K562 (cell line): Measurements from ENCODE around the gene COP1. TPM values are rescaled to one million over a fixed set of nuclear protein-coding genes. Genes with fewer than 3 reads are reported as not detected.

Experiments
- ATAC-seq: fragments of 200-7000 bp; cut with Tn5 transposase; 3 replicates; pipeline ENCODE4 v1.9.1; 2020; ENCODE audit warnings: moderate library complexity
- BruUV-seq: library from RNA; stranded (reverse); fragments of 400-500 nt; replicated peaks from 2 replicates; lab custom pipeline; 2021; lab: Mats Ljungman, UMichigan
- CTCF ChIA-PET: fragments of 300-600 bp; formaldehyde crosslinking; extraction: SDS; loops from one replicate; lab custom pipeline; 2021; ENCODE audit warnings: low intra/inter-chr PET ratio; lab: Yijun Ruan, JAX
- POLR2A ChIA-PET: fragments of 300-600, 350-650 bp; sonication (Branson Sonifier 250); formaldehyde crosslinking; extraction: SDS; loops from one replicate; lab custom pipeline; 2021; ENCODE audit warnings: antibody characterized with exemption, inconsistent platforms; lab: Yijun Ruan, JAX
- DNase-seq, 4 experiments: peaks; one replicate each; pipeline versions ENCODE4 v3.0.0 to v3.0.0-alpha.2; 2011 to 2018; ENCODE audit warnings: low spot score in 3 of 4, mixed read lengths in 3 of 4; ENCODE audit errors: extremely low read depth in 1 of 4
- FAIRE-seq: peaks from 2 replicates; lab custom pipeline; 2011; peaks lifted over from hg19 to GRCh38; lab: Jason Lieb, UNC
- H2AFZ ChIP-seq: 2 replicates; pipeline ENCODE4 v1.6.0; 2011; ENCODE audit warnings: low read depth, low read length, control low read depth, inconsistent platforms
- H3K27ac ChIP-seq: fragments of 200-600 bp; 3 replicates; pipeline ENCODE4 v1.8.0; 2011; ENCODE audit warnings: low read depth, mild to moderate bottlenecking, control low read depth, inconsistent platforms, low read length, moderate library complexity, mixed read lengths; ENCODE audit errors: extremely low read depth
- H3K27me3 ChIP-seq, 2 experiments: fragments of 300-600 bp in 1 of 2; 2 replicates in 1 of 2; 3 replicates in 1 of 2; pipeline versions ENCODE4 v1.6.0 to v1.8.0; 2011; ENCODE audit warnings: inconsistent platforms in 2 of 2, low read length in 2 of 2, mild to moderate bottlenecking in 1 of 2, mixed read lengths in 1 of 2, moderate library complexity in 1 of 2; ENCODE audit not compliant: control insufficient read depth in 2 of 2, insufficient read depth in 2 of 2
- H3K36me3 ChIP-seq: fragments of 300-600 bp; 3 replicates; pipeline ENCODE4 v1.8.0; 2011; ENCODE audit warnings: mild to moderate bottlenecking, low read length, inconsistent platforms; ENCODE audit not compliant: control insufficient read depth, insufficient read depth
- H3K4me1 ChIP-seq, 2 experiments: fragments of 200-600 bp in 1 of 2; replicated peaks in 1 of 2; 2 replicates in 1 of 2; 3 replicates in 1 of 2; pipeline versions ENCODE4 v1.5.1 to v1.8.0; 2011; ENCODE audit warnings: inconsistent platforms in 2 of 2, low read length in 2 of 2, mild to moderate bottlenecking in 1 of 2, mixed read lengths in 1 of 2, moderate library complexity in 1 of 2; ENCODE audit not compliant: control insufficient read depth in 2 of 2, insufficient read depth in 2 of 2
- H3K4me2 ChIP-seq: 2 replicates; pipeline ENCODE4 v1.6.1; 2011; ENCODE audit warnings: low read length, control low read depth, inconsistent platforms, mixed read lengths; ENCODE audit not compliant: insufficient read depth
- H3K4me3 ChIP-seq: fragments of 200-600 bp; sonication (generic), shearing (Covaris generic); 2 replicates; pipeline ENCODE4 v1.5.1; 2016; ENCODE audit warnings: control low read depth, inconsistent platforms
- H3K79me2 ChIP-seq: fragments of 200-600 bp; 3 replicates; pipeline ENCODE4 v1.8.0; 2011; ENCODE audit warnings: low read length, inconsistent platforms; ENCODE audit not compliant: control insufficient read depth, insufficient read depth
- H3K9ac ChIP-seq, 2 experiments: 2 replicates each; pipeline versions ENCODE4 v1.6.0 to v1.6.1; 2011; ENCODE audit warnings: low read depth in 2 of 2, low read length in 2 of 2, control low read depth in 1 of 2, inconsistent platforms in 1 of 2, mild to moderate bottlenecking in 1 of 2, mixed read lengths in 1 of 2; ENCODE audit not compliant: insufficient read depth in 1 of 2
- H3K9me1 ChIP-seq: one replicate; pipeline ENCODE4 v1.6.0; 2011; ENCODE audit warnings: inconsistent platforms, mild to moderate bottlenecking, low read length, moderate library complexity; ENCODE audit not compliant: control insufficient read depth, insufficient read depth
- H3K9me3 ChIP-seq: replicated peaks from 2 replicates; pipeline ENCODE4 v1.5.1; 2011; ENCODE audit warnings: low read depth, low read length, inconsistent platforms; ENCODE audit not compliant: control insufficient read depth, insufficient read depth
- H4K20me1 ChIP-seq: replicated peaks from 2 replicates; pipeline ENCODE4 v1.6.1; 2011; ENCODE audit warnings: low read length, inconsistent platforms, mixed read lengths; ENCODE audit not compliant: control insufficient read depth, insufficient read depth
- BACH1 ChIP-seq: fragments of 200-800 bp; sonication (Bioruptor generic); IDR thresholded peaks from 2 replicates; pipeline ENCODE4 v1.6.1; 2016; ENCODE audit warnings: missing genetic modification characterization, missing compliant biosample characterization
- ELK3 ChIP-seq: fragments of 450-650 bp; formaldehyde crosslinking; IDR thresholded peaks from 2 replicates; pipeline ENCODE4 v1.4.0; 2020; ENCODE audit warnings: mild to moderate bottlenecking
- KLF13 ChIP-seq: fragments of 450-650 bp; IDR thresholded peaks from 2 replicates; pipeline ENCODE4 v1.6.1; 2016; ENCODE audit warnings: missing genetic modification characterization, low read depth, mild to moderate bottlenecking, missing compliant biosample characterization, moderate library complexity, borderline replicate concordance
- MTF1 ChIP-seq: fragments of 250-450 bp; sonication (Bioruptor Pico); IDR thresholded peaks from 2 replicates; pipeline ENCODE4 v1.9.0; 2021; ENCODE audit warnings: moderate library complexity, mild to moderate bottlenecking, inconsistent platforms, borderline replicate concordance
- NFRKB ChIP-seq: fragments of 450-650 bp; IDR thresholded peaks from 2 replicates; pipeline ENCODE4 v1.6.1; 2016; ENCODE audit warnings: low read depth
- NFYB ChIP-seq: IDR thresholded peaks from 2 replicates; pipeline ENCODE4 v1.6.1; 2011; ENCODE audit warnings: mild to moderate bottlenecking, moderate library complexity; ENCODE audit not compliant: insufficient read length; ENCODE audit errors: extremely low read depth
- SAFB2 ChIP-seq: fragments of 200-400 bp; formaldehyde crosslinking; IDR thresholded peaks from 2 replicates; pipeline ENCODE4 v1.6.1; 2018; ENCODE audit warnings: borderline replicate concordance, low read length, low read depth, moderate library complexity; ENCODE audit not compliant: severe bottlenecking
- SIN3B ChIP-seq: fragments of 450-650 bp; IDR thresholded peaks from 2 replicates; pipeline ENCODE4 v1.6.1; 2017; ENCODE audit warnings: low read depth, mild to moderate bottlenecking, moderate library complexity
- TSC22D4 ChIP-seq: fragments of 450-650 bp; IDR thresholded peaks from 2 replicates; pipeline ENCODE4 v1.6.1; 2016; ENCODE audit warnings: missing genetic modification characterization, missing biosample characterization, control low read depth
- ZBTB8A ChIP-seq: fragments of 450-650 bp; IDR thresholded peaks from 2 replicates; pipeline ENCODE4 v1.6.1; 2018; ENCODE audit warnings: mild to moderate bottlenecking, moderate library complexity; ENCODE audit not compliant: partially characterized antibody
- ZMIZ1 ChIP-seq, 2 experiments: fragments of 150-350 bp in 1 of 2; IDR thresholded peaks; 2 replicates each; pipeline ENCODE4 v1.6.1; 2012 to 2016; ENCODE audit warnings: low read depth in 2 of 2, low read length in 2 of 2, mild to moderate bottlenecking in 1 of 2, moderate library complexity in 1 of 2
- ZNF24 ChIP-seq: fragments of 450-650 bp; IDR thresholded peaks from 2 replicates; pipeline ENCODE4 v1.6.1; 2016
- ZNF282 ChIP-seq: sonication (generic); formaldehyde crosslinking; IDR thresholded peaks from 2 replicates; pipeline ENCODE4 v1.8.1; 2023; ENCODE audit warnings: missing genetic modification reagents
- ZNF518B ChIP-seq: fragments of 250-450 bp; sonication (Bioruptor Pico); IDR thresholded peaks from 2 replicates; pipeline ENCODE4 v1.5.0; 2021; ENCODE audit warnings: mild to moderate bottlenecking, moderate library complexity
- ZNF764 ChIP-seq: fragments of 250-450 bp; sonication (Bioruptor Pico); IDR thresholded peaks from 2 replicates; pipeline ENCODE4 v1.4.0; 2020; ENCODE audit warnings: low read depth, mild to moderate bottlenecking, moderate library complexity
- ZNF79 ChIP-seq: fragments of 250-450 bp; sonication (Bioruptor Pico); IDR thresholded peaks from 2 replicates; pipeline ENCODE4 v1.4.0; 2020; ENCODE audit warnings: low read depth, mild to moderate bottlenecking, moderate library complexity
- whole genome bisulfite sequencing: fragments of 100-300 bp; shearing (Covaris generic); methylation state at CpG from one replicate; pipeline ENCODE4 v1.1.6; 2016; ENCODE audit warnings: low coverage, mixed read lengths; ENCODE audit not compliant: insufficient coverage; ENCODE audit errors: missing lambda C conversion rate; 5-methylcytosine and 5-hydroxymethylcytosine counted together
- in situ Hi-C: fragments of 300-500 bp; cut with MboI; formaldehyde crosslinking; loops from 4 replicates; pipeline ENCODE4 v1.15.0; 2018; ENCODE audit warnings: inconsistent platforms, mixed read lengths
- intact Hi-C: fragments of 100-400 bp; cut with micrococcal nuclease; formaldehyde crosslinking; loops from 2 replicates; pipeline ENCODE4 v1.14.2; 2022
- polyA plus RNA-seq, 8 experiments: library from polyadenylated mRNA; depleted of rRNA in 4 of 8; stranded (reverse) in 5 of 8; unstranded in 3 of 8; fragments of >200 nt; fragmentation: Nextera tagmentation in 2 of 8; fragmentation: Illumina TruSeq in 1 of 8; extraction: Ambion mirVana in 2 of 8; extraction: Trizol in 1 of 8; gene quantifications; 2 replicates each; pipeline versions ENCODE4 v1.2.1 to v1.2.3, GENCODE V29; 2011 to 2014; ENCODE audit warnings: inconsistent platforms in 1 of 8, missing spikeins in 1 of 8
- total RNA-seq, 7 experiments: library from RNA; depleted of rRNA in 6 of 7; stranded (reverse); fragments of >200 nt in 6 of 7; fragmentation: Illumina TruSeq in 2 of 7; extraction: Trizol in 2 of 7; gene quantifications; 2 replicates each; pipeline versions ENCODE4 v1.2.1 to v1.2.3, GENCODE V29; 2011 to 2021; ENCODE audit warnings: low replicate concordance in 1 of 7

Gene COP1
- total and polyA plus RNA-seq, 9 of the 15 experiments (the other 6 are each of a cell fraction or from before 2014, with no cell fraction given): 25.8 to 77.7 (median 58.6) TPM

GRCh38 chr1:176195547-176195946 lies 11.5 kb downstream of the COP1 start:
- Histone ChIP-seq H3K9me1 (no peaks in the 10 kb centered on the region), H3K4me2 (no peak overlapping the region), H3K36me3 (no peaks in the 10 kb centered on the region), H3K79me2 (peaks cover 100% of the 10 kb centered on the region), H3K9me3 (no peaks in the 10 kb centered on the region), H3K4me3 (no peak overlapping the region), H3K9ac (no peak overlapping the region), H4K20me1 (no peaks in the 10 kb centered on the region), H3K4me1 (no peaks in the 10 kb centered on the region), H2AFZ (no peak overlapping the region), H3K27me3 (no peaks in the 10 kb centered on the region), H3K27ac (no peak overlapping the region)
- no peak for DNase-seq
- no peak for ATAC-seq
- no TSS peak for BruUV-seq
- intact Hi-C loops (no loop called here), in situ Hi-C loops (no loop called here)
- ChIA-PET CTCF (no interaction called here), POLR2A (interaction anchor here (1.0 to 3.0 kb wide), 5 partner anchors 10 to 21 kb away, joined by 3 to 20 read pairs (median 8); partner anchors contain the start of gene COP1)
- no peak for FAIRE-seq
- no peak for TF ChIP-seq MTF1 (CRISPR knock-in tag)
- TF ChIP-seq ZNF764 (CRISPR knock-in tag): no peak
- no peak for TF ChIP-seq SAFB2
- TF ChIP-seq NFRKB: no peak
- TF ChIP-seq ZBTB8A: no peak
- TF ChIP-seq TSC22D4 (tag): no peak
- no peak for TF ChIP-seq NFYB
- TF ChIP-seq SIN3B: no peak
- TF ChIP-seq ZNF518B: no peak
- no peak for TF ChIP-seq ELK3 (CRISPR knock-in tag)
- no peak for TF ChIP-seq ZNF79 (CRISPR knock-in tag)
- TF ChIP-seq ZMIZ1 (IDR thresholded peaks at IDR 0.05; ENCODE audit: low read depth in 2 of 2, low read length in 2 of 2): no peak
- TF ChIP-seq KLF13 (tag): no peak
- TF ChIP-seq BACH1 (tag): no peak
- TF ChIP-seq ZNF24: no peak
- no peak for TF ChIP-seq ZNF282 (CRISPR knock-in tag)
- WGBS: 84% methylated on average over 7 of the region's 7 CpGs
